Endometrial microvascular endothelial cells (primary cell): Measurements from ENCODE around the gene IFNA2. TPM values are rescaled to one million over a fixed set of nuclear protein-coding genes. Genes with fewer than 3 reads are reported as not detected.
"Not testable (repeated sequence)": the region's sequence is repeated elsewhere in the genome, so short reads cannot be mapped to it uniquely, and the experiment has no call there.

Experiments used
- in situ Hi-C: cut with HindIII; loops from 2 replicates; pipeline ENCODE4 v1.10.0; 2017; ENCODE audit warnings: low sequenced_read_pairs, low pct_unique_long_range_greater_than_20kb; ENCODE audit errors: inconsistent ontology term
- total RNA-seq: library from RNA; depleted of rRNA; stranded (reverse); fragments of >200 nt; gene quantifications from one replicate; pipeline ENCODE4 v1.2.3, GENCODE V29; 2015; ENCODE audit errors: inconsistent ontology term

The IFNA2 gene
- total RNA-seq: not detected

DNA sequence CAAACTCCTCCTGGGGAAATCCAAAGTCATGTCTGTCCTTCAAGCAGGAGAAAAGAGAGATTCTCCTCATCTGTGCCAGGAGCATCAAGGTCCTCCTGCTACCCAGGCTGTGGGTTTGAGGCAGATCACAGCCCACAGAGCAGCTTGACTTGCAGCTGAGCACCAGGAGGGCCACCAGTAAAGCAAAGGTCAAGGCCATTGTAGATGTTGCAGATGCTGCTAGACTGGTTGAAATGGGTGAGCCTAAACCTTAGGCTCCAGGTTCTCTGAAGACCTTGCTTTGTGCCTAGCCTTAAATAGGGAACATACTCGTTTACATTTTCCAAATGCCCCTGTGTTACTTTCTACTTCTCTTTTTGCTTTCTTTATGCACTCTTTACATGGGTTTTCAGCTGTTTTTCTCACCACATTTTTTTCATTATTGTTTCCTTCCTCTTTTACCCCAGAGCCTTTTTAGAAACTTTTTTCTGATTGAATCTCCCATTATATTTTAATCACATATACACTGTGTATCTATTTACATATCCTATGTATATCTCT, at the start of gene IFNA2:
Gene IFNA2, minus strand, starts transcription at position 268 of the 540 bp plus-strand sequence. Its CDS starts 69 bp downstream, at position 199.
- in situ Hi-C loops: no loop called here

GRCh38 chr9:21435015-21435383, 49.8 kb upstream of the IFNA2 start:
- in situ Hi-C loops: not testable (repeated sequence)

DNA sequence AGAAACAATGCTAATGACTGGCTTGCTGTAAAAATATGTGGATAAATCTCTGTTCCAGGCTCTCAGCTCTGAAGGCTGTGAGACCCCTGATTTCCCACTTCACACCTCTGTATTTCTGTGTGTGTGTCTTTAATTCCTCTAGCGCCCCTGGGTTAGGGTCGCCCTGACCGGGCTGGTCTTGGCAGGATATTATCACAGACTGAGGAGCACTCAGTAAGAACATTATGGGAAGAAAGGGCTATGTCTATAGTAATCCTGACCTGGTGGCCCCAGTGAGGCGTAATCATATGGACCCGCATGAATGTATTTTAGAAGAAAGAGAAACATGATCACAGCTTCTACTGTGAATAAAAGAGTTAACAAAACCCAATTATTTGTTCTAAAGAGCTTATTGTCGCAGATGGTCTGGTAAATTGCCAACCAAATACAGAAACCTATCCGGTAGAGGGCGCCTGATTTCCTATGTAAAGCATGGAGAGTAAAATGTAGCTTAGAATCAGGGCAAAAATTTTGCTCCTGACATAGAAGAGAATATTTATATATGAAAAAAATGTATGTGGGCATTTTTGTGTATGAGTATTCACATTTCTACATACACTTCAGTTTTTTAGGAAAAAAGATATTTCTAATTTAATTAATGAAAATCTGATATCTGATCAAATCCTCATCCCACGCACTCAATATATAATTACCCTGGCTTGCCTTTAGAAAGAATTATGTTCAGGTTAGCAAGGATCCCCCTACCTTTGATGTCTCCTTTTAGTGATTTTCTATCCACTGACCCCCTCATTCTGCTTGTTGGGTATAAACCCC, 49.2 kb upstream of the IFNA2 start:
- in situ Hi-C loops: no loop called here

DNA sequence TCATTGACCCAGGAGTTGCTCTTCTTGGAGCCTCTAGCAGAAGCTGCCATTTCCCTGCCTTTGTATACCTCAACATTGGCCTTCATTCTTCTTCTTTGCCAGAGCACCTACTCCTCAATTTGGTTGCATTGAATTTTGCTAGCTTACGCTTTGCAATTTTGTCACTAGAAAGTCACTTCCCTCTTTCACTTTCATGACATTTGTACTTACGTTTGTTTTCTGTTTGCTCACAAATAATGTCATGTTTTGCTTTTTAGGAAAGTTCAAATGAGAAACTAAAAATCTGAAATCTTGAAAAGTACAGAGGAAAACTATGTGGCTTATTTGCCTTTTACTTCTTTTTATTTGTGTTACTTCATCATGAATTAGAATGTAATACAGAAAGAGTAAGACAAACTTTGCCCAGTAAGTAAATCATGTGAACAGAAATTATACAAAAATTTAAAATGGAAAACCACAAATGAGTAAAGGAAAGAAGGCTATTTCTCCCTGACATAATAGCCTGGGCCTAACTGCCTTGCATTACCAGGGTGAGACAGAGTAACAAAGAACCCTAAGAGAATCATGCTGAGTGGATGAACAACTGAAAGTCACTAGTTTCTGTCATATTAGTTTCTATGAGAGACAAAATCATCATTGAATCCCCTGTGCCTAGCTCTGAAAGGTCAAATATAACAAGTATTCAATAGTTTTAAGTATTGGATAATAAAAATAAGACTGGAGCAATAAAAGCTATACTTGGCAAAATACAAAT, 47.7 kb upstream of the IFNA2 start:
- in situ Hi-C loops: no loop called here

GRCh38 chr9:21429191-21429590, 44.0 kb upstream of the IFNA2 start:
- in situ Hi-C loops: no loop called here

DNA sequence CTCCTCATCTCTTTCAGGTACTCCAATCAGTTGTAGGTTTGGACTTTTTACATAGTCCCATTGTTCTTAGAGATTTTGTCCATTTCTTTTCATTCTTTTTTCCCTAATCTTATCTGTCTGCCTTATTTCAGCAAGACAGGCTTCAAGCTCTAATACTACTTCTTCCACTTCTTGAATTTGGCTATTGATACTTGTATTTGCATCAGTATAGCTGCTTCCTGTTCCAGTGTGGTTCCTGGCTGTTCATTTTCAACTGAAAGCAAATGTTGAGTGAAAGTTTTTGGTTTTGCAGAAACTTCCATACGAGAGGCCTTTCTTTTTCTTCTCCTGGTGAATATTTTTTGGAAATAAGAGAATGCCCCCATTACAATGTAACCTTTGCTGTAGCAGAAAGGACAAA, 43.0 kb upstream of the IFNA2 start:
- in situ Hi-C loops: no loop called here

DNA sequence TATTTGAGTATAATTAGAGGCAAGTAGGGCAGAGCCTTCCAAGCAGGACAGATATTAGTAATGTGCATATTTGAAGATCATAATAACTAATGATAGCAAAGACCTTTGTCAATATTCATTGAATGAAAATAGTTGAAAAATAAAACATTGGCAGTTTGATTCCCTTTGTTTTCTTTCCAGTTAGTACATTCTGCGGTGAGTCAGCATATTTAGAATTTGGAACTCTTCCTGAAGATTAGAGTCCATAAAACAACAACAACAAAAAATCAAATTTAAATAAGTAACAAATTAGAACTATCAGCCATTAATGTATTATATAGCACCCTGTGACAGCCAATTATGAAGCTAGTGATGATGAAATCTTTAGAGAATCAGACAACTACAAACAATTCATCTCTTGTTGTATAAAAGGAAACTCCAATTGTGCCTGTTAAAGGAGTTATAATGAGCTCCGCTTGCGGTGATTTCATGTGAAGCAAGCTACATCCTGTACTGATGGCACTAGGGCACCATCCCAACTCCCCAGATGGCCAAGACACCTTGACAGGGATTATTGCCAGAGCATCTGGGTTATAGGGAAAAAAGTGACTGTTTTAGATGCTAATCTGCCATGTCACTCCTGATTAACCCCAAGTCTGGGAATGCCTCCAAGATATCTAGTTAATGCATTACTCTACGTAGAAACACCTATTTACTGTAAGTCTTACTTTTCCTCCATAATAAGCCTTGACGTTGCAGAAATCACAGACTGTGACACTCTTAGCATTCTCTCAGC, 30.5 kb upstream of the IFNA2 start:
- in situ Hi-C loops: no loop called here

DNA sequence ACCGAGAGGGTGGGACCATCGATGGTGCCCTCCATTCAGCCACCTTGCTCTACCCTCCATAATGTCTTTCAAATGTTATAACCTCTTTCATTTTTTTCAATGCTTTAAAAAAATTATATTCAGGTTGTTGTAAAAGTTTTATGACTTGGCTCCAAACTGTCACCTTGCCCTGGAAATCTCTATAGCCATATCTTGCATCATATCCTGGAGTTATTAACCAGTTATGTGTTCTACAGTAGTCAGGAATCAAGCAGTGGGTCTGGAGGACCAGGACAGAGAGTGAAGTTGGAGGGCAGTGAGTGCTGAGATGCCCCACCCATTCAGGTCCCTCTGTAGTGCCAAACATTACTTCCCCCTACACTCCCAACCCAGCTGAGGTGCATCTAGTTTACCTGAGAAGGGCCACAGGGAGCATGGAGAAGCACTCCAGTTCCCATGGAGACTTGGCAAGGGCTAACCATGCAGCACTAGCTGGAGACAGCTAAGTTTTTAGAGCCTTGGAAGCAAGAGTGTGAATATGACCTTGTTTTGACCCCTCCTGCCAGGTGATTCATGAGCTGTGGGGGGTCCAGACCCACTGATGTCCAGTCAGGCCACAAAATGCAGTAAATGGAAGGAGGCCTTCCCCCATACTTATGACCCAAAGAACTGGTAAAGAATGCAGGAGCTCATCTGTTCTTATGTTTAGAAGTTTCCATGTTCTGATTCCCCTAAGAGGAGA, 29.2 kb upstream of the IFNA2 start:
- in situ Hi-C loops: no loop called here

DNA sequence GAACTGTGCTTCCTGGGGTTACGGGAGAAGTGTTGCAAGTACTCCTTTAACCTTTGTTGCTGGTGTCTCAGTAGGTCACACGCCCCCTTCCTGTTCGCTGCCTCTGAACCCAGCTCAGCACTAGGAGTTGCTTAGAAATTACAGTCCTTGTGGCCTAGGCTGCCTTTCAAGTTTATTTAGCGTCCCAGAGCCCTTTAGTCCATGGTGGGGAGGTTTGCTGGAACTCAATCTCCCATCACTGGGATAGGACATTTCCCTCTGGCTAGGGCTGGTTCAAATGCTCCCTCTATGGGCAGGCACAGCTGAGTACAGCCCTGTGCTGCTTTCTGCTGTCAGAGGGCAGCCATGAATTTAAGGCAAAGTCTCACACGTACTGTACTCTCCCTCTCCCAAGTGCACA, 28.4 kb upstream of the IFNA2 start:
- in situ Hi-C loops: no loop called here

- in situ Hi-C loops: no loop called here
Observed at GRCh38 chr9:21413151-21413550, 28.0 kb upstream of the IFNA2 start.

DNA sequence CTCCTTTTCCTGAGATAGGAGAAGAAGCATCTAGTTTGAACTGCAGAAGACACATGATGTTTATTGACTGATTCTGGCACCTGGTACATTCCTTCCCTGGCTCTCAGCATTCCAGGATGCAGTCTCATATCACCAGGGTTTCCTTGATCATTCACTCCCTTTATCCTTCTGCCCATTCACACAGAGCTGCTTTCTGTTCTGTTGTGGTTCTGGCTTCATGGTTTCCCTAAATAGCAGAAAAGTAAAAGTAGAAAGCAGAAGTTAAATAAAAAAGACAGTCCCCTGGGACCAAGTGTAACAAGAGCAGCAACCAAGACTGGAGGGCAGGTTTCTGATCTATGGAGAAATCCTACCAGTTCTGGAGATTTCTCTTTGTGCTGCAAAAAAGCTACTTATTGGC, 26.9 kb upstream of the IFNA2 start:
- in situ Hi-C loops: no loop called here

- in situ Hi-C loops: no loop called here
Observed at GRCh38 chr9:21408817-21409216, 23.6 kb upstream of the IFNA2 start, which contains the start of gene IFNA8. IFNA8 (plus strand) TSS chr9:21409117; CDS start chr9:21409177, 60 bp downstream.

DNA sequence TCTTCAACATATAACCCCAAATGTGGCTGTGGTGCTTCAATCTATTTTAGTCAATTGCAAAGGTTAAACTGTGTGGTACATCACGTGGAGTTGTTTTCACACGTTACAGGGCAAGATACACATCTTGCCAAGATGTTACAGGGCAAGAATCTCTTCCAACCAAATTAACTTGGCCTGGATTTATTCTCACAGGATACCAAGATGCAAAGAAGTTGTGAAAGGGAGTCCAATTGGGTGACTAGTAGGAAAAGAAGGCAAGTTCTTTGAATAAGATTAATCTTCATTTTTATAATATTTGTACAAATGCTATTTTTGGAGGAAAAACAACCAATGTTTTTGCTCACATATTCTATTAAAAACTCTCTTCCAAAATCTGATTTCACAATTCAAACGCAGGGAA, 18.9 kb upstream of the IFNA2 start:
- in situ Hi-C loops: no loop called here

DNA sequence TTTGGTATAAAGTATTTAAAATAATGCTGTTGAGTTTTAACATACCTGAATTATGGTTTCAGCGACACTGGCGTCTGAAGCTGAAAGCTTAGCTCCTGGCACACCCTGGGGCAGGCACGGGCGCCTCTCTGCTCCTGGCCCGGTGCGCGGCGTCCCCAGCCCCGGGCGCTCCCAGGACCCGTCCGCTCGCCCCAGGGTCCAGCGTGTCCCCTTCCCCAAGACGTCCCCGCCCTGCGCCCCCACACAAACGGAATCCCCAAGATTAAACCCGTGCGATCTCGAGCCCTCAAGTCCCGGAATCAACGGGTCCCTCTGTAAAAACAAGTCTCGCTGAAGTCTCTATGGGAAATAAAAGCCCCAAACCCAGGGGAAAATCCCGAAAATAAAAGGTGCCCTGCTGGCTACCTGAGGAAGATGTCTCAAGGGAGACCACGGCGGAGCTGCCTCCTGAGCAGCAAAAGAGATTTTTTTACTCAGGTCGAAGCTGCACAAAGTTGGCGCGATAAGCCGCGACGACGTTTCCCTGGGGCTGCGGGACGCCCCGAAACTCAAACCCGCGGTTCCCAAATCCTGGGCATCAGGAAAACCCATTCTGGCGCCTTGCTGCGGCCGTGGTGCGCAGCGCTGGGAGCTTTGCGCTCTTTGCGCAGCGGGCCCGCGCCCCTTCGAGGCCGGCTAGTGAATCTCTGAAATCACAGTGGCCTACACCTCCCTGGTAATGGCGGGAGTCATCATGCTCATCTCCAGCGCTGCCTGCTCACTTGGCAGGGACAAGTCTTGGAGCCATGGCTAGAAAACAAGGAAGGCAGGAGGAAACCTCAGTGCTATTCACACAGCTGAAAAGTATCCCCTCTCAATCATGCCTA, 17.4 kb upstream of the IFNA2 start:
- in situ Hi-C loops: no loop called here

GRCh38 chr9:21399956-21400355, 14.8 kb upstream of the IFNA2 start:
- in situ Hi-C loops: no loop called here

DNA sequence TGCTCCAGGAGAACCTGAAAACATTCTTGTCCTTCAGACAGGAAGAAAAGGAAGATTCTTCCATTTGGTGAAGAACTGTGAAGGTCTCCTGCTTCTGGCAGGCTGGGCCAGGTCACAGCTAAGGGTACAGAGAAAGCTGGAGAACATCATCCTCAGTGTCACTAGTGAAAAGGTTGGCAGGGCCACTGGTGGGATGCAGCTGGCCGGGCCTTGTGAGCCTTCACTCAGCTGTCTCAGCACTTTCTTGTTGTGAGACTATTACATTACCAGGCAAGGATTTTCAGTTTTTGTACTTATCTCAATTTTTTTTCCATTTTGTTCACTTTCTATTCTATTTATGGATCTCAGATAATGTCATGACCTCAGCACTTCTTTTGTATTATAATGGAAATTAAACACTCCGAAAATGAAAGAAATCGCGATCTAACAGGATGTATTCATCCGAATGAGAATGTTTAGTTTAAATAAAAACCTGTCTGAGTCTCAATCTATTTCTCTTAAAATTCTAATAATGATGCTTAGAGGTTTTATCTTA, 13.8 kb upstream of the IFNA2 start:
- in situ Hi-C loops: no loop called here
